ENCODE data around the gene SPATA2L. TPM values are rescaled to one million over a fixed set of nuclear protein-coding genes. Genes with fewer than 3 reads are reported as not detected.
"Not testable (repeated sequence)": the region's sequence is repeated elsewhere in the genome, so short reads cannot be mapped to it uniquely, and the experiment has no call there.

The SPATA2L gene
- polyA plus RNA-seq, 1 donor (not counting 4 experiments of a cell fraction or from before 2014, with no cell fraction given), result 1.7 TPM

DNA sequence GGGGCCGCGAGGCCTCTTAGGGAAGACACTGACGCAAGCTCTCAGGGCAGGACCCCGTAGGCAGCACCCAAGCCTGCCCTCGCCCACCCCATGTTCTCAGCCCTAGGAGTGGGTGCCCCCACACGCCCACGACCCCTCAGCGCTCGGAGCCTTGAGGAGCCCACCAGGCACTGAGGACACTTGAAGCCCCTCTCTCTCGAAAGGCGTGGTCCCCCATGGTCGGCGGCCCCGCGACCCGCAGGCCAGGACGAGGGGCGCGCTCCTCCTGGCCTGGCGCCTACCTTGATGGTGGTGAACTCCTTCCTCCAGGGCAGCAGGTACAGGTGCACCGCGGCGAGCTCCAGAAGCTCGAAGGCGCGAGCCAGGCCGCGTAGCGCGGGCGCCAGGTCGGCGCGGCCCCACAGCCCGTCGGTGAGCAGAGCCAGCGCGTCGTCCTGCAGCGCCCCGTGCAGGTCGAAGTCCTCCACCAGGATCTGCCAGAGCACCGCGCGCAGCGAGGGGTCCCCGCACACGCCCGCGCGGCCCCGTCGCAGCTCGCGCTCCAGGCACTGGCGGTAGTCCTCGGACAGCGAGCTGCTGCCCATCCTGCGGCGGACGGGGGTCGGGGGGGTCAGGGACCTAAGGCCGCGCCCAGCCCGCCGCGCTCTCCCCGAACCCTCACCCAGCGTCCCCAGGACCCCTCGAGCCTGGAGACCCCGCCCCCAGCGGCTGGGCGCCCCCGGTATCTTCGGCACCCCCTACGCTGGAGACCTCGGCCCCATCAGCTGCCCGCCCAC lies 668 bp downstream of the SPATA2L start:
- peaks cover 12% of the 10 kb centered on the region for H3K4me1 ChIP-seq (ENCODE audit: control insufficient read depth, extremely low read depth, insufficient read depth, low read length)
- peaks cover 2 to 3% of the 10 kb centered on the region in 2 experiments for H3K36me3 ChIP-seq (ENCODE audit: control insufficient read depth in 2 of 2, extremely low read depth in 1 of 2, insufficient read depth in 2 of 2, low read length in 2 of 2)
- DNase-seq (ENCODE audit: low read depth, low spot score), result no peak
- H4K20me1 ChIP-seq (ENCODE audit: control insufficient read depth, extremely low read depth, insufficient read depth, low read length), result no peaks in the 10 kb centered on the region
- H3K27me3 ChIP-seq (ENCODE audit: control insufficient read depth, extremely low read depth, insufficient read depth, low read length), result no peaks in the 10 kb centered on the region
- H3K4me2 ChIP-seq (ENCODE audit: control insufficient read depth, extremely low read depth, insufficient read depth, low read depth, low read length), result peak overlapping the region; percentile 87
- no peaks in the 10 kb centered on the region for H3K9me1 ChIP-seq (ENCODE audit: control insufficient read depth, extremely low read depth, insufficient read depth, low read length)
- peak overlapping the region; percentile 63 to 82 (median 74) for H3K4me3 ChIP-seq (ENCODE audit: control insufficient read depth in 2 of 3, extremely low read depth in 1 of 3, insufficient read depth in 2 of 3, low read depth in 1 of 3, low read length in 3 of 3)
- peak overlapping the region; percentile 63 for H3K9ac ChIP-seq (ENCODE audit: control insufficient read depth, extremely low read depth, insufficient read depth, low read length)
- no peaks in the 10 kb centered on the region for H3K9me3 ChIP-seq (ENCODE audit: control insufficient read depth, low read depth, low read length)
- no peak for FAIRE-seq
- H2AFZ ChIP-seq (ENCODE audit: control insufficient read depth, low read length), result peak overlapping the region; percentile 26
- H3K79me2 ChIP-seq (ENCODE audit: control insufficient read depth, insufficient read depth, low read length), result no peaks in the 10 kb centered on the region
- peak overlapping the region; percentile 14 for H3K27ac ChIP-seq (ENCODE audit: control insufficient read depth, insufficient read depth, low read length)
- dilution Hi-C loops (cut with MboI; ENCODE audit: extremely low pct_ligation_motif_present, low sequenced_read_pairs), result no loop called here
- TF ChIP-seq, protein P1, sequence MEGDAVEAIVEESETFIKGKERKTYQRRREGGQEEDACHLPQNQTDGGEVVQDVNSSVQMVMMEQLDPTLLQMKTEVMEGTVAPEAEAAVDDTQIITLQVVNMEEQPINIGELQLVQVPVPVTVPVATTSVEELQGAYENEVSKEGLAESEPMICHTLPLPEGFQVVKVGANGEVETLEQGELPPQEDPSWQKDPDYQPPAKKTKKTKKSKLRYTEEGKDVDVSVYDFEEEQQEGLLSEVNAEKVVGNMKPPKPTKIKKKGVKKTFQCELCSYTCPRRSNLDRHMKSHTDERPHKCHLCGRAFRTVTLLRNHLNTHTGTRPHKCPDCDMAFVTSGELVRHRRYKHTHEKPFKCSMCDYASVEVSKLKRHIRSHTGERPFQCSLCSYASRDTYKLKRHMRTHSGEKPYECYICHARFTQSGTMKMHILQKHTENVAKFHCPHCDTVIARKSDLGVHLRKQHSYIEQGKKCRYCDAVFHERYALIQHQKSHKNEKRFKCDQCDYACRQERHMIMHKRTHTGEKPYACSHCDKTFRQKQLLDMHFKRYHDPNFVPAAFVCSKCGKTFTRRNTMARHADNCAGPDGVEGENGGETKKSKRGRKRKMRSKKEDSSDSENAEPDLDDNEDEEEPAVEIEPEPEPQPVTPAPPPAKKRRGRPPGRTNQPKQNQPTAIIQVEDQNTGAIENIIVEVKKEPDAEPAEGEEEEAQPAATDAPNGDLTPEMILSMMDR (optimal IDR thresholded peaks at IDR 0.05 in 1 of 3, IDR thresholded peaks at IDR 0.05 in 1 of 3, conservative IDR thresholded peaks at IDR 0.05 in 1 of 3; ENCODE audit: extremely low read depth in 1 of 3, insufficient read depth in 2 of 3, low read length in 3 of 3), result peak; percentile 27 to 57 (median 45)
- TF ChIP-seq EZH2 (IDR thresholded peaks at IDR 0.05; ENCODE audit: low read length), result no peak

DNA sequence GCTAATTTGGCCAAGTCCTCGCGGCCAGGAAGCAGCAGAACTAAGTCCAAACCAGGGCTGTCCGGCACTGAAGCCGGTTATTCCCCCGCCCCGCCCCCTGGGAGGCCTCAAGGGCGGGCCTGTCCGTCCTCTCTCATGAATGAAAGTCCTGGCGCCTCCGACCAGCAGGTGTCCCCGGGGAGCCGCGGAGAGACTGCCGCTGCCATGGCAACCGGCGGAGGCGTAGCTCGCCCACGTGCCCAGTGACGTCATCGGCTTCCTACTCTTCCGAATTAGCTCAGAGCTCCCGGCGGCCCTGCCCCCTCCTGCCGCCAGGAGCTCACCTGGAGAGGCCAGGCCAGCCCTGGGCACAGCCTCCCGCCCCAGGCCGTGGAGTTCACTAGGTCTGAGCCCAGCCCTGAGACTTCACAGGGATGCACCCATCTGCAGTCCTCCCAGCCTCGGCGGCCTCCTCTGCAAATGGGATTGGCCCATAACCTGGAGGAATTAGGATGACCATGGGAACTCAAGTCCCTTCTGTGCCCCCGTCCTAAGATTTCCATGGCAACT lies 1.3 kb downstream of the SPATA2L start:
- no peaks in the 10 kb centered on the region for H3K79me2 ChIP-seq (ENCODE audit: control insufficient read depth, insufficient read depth, low read length)
- H3K4me1 ChIP-seq (ENCODE audit: control insufficient read depth, extremely low read depth, insufficient read depth, low read length), result peaks cover 12% of the 10 kb centered on the region
- no peaks in the 10 kb centered on the region for H3K9me1 ChIP-seq (ENCODE audit: control insufficient read depth, extremely low read depth, insufficient read depth, low read length)
- H3K9ac ChIP-seq (ENCODE audit: control insufficient read depth, extremely low read depth, insufficient read depth, low read length), result peak overlapping the region; percentile 63
- peak overlapping the region; percentile 87 for H3K4me2 ChIP-seq (ENCODE audit: control insufficient read depth, extremely low read depth, insufficient read depth, low read depth, low read length)
- no peaks in the 10 kb centered on the region for H3K9me3 ChIP-seq (ENCODE audit: control insufficient read depth, low read depth, low read length)
- dilution Hi-C loops (cut with MboI; ENCODE audit: extremely low pct_ligation_motif_present, low sequenced_read_pairs), result no loop called here
- peak overlapping the region; percentile 63 to 82 (median 74) for H3K4me3 ChIP-seq (ENCODE audit: control insufficient read depth in 2 of 3, extremely low read depth in 1 of 3, insufficient read depth in 2 of 3, low read depth in 1 of 3, low read length in 3 of 3)
- no peaks in the 10 kb centered on the region for H3K27me3 ChIP-seq (ENCODE audit: control insufficient read depth, extremely low read depth, insufficient read depth, low read length)
- peak; percentile 67 for FAIRE-seq
- no peak for TF ChIP-seq EZH2 (IDR thresholded peaks at IDR 0.05; ENCODE audit: low read length)
- TF ChIP-seq, protein P1 (optimal IDR thresholded peaks at IDR 0.05 in 1 of 3, IDR thresholded peaks at IDR 0.05 in 1 of 3, conservative IDR thresholded peaks at IDR 0.05 in 1 of 3; ENCODE audit: extremely low read depth in 1 of 3, insufficient read depth in 2 of 3, low read length in 3 of 3), result peak; percentile 70 to 93 (median 78)
- no peaks in the 10 kb centered on the region for H4K20me1 ChIP-seq (ENCODE audit: control insufficient read depth, extremely low read depth, insufficient read depth, low read length)
- DNase-seq (ENCODE audit: low read depth, low spot score), result peak; percentile 92
- peaks cover 4 to 6% of the 10 kb centered on the region in 2 experiments for H3K36me3 ChIP-seq (ENCODE audit: control insufficient read depth in 2 of 2, extremely low read depth in 1 of 2, insufficient read depth in 2 of 2, low read length in 2 of 2)
- no peak overlapping the region for H2AFZ ChIP-seq (ENCODE audit: control insufficient read depth, low read length)
- no peak overlapping the region for H3K27ac ChIP-seq (ENCODE audit: control insufficient read depth, insufficient read depth, low read length)

DNA sequence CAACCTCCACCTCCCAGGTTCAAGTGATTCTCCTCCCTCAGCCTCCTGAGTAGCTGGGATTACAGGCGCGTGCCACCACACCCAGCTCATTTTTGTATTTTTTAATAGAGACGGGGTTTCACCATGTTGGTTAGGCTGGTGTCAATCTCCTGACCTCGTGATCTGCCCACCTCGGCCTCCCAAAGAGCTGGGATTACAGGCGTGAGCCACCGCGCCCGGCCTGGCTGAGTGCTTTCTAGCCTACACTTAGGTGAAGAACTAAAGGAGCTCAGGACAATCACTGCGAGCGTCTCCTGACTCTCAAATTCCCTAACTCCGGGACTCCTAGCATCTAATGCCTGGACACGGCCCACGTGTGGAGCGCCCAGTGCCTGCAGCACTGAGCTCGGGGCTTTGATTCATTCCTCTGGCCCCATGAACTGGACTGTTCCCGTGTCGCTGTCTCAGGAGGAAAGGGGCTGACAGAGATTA lies 1.8 kb downstream of the SPATA2L start:
- FAIRE-seq; dilution Hi-C loops (cut with MboI; ENCODE audit: extremely low pct_ligation_motif_present, low sequenced_read_pairs); H3K79me2 ChIP-seq (ENCODE audit: control insufficient read depth, insufficient read depth, low read length); H3K36me3 ChIP-seq (ENCODE audit: control insufficient read depth in 2 of 2, extremely low read depth in 1 of 2, insufficient read depth in 2 of 2, low read length in 2 of 2); H3K9me1 ChIP-seq (ENCODE audit: control insufficient read depth, extremely low read depth, insufficient read depth, low read length); H3K27ac ChIP-seq (ENCODE audit: control insufficient read depth, insufficient read depth, low read length); H3K9ac ChIP-seq (ENCODE audit: control insufficient read depth, extremely low read depth, insufficient read depth, low read length); H3K27me3 ChIP-seq (ENCODE audit: control insufficient read depth, extremely low read depth, insufficient read depth, low read length); H3K9me3 ChIP-seq (ENCODE audit: control insufficient read depth, low read depth, low read length); H4K20me1 ChIP-seq (ENCODE audit: control insufficient read depth, extremely low read depth, insufficient read depth, low read length); H2AFZ ChIP-seq (ENCODE audit: control insufficient read depth, low read length); DNase-seq (ENCODE audit: low read depth, low spot score): not testable (repeated sequence)
- Histone ChIP-seq H3K4me2 (ENCODE audit: control insufficient read depth, extremely low read depth, insufficient read depth, low read depth, low read length) (peak overlapping the region; percentile 87), H3K4me3 (ENCODE audit: control insufficient read depth in 2 of 3, extremely low read depth in 1 of 3, insufficient read depth in 2 of 3, low read depth in 1 of 3, low read length in 3 of 3) (peak overlapping the region in 1 of 3 experiments; percentile 57), H3K4me1 (ENCODE audit: control insufficient read depth, extremely low read depth, insufficient read depth, low read length) (peaks cover 12% of the 10 kb centered on the region)
